Body of pancreas (tissue), 4 donors: ENCODE data around the gene TRAPPC5. TPM values are rescaled to one million over a fixed set of nuclear protein-coding genes. Genes with fewer than 3 reads are reported as not detected.
A peak's percentile ranks its signal among the peaks of the same experiment; 100 is the strongest.

Source experiments
- ATAC-seq: fragments of 150-250 bp; one replicate; pipeline ENCODE4 v1.9.1; 2016
- DNase-seq, 4 donors: peaks; one replicate each; pipeline ENCODE4 v3.0.0-alpha.2; 2019
- H3K27ac ChIP-seq, 4 donors: fragments of 200-600 bp; sonication (generic); 1 replicate in 3 of 4; 2 replicates in 1 of 4; pipeline versions ENCODE4 v1.5.1 to v1.6.1; 2016 to 2019; ENCODE audit warnings: mild to moderate bottlenecking in 1 of 4, mixed read lengths in 1 of 4, moderate library complexity in 1 of 4
- H3K27me3 ChIP-seq, 2 donors: fragments of 200-600 bp; sonication (generic); one replicate each; pipeline ENCODE4 v1.6.0; 2016; ENCODE audit warnings: mild to moderate bottlenecking in 1 of 2
- H3K36me3 ChIP-seq, 2 donors: fragments of 200-600 bp; sonication (generic); replicated peaks in 1 of 2; 2 replicates each; pipeline ENCODE4 v1.5.1; 2016; ENCODE audit warnings: low read depth in 2 of 2; ENCODE audit not compliant: insufficient read depth in 1 of 2
- H3K4me1 ChIP-seq: fragments of 200-600 bp; sonication (generic); one replicate; pipeline ENCODE4 v1.6.0; 2016
- H3K4me3 ChIP-seq, 2 donors: fragments of 200-600 bp; sonication (generic); 1 replicate in 1 of 2; 2 replicates in 1 of 2; pipeline ENCODE4 v1.5.1; 2016 to 2019
- H3K9me3 ChIP-seq, 3 donors: fragments of 200-600 bp; sonication (generic); 1 replicate in 2 of 3; 2 replicates in 1 of 3; pipeline ENCODE4 v1.5.1; 2016
- POLR2A ChIP-seq, 3 donors: fragments of 450-650 bp; IDR thresholded peaks; one replicate each; pipeline ENCODE4 v1.6.1; 2016; ENCODE audit warnings: antibody characterized with exemption in 3 of 3, mild to moderate bottlenecking in 2 of 3
- WGBS, 2 donors: methylation state at CpG; one replicate each; pipeline ENCODE4 v1.1.5; 2017; 5-methylcytosine and 5-hydroxymethylcytosine counted together
- intact Hi-C: fragments of 100-400 bp; cut with DNase I; formaldehyde crosslinking; loops from one replicate; pipeline ENCODE4 v1.15.1; 2023
- total RNA-seq, 2 donors: library from RNA; depleted of rRNA; stranded (reverse); fragments of >200 nt; gene quantifications; one replicate each; pipeline ENCODE4 v1.1.0, GENCODE V29; 2016
- TF ChIP-seq, protein P1 (sequence below), 7 experiments: fragments of 450-650 bp in 4 of 7; fragments of 200-600 bp in 3 of 7; sonication (generic) in 3 of 7; IDR thresholded peaks; one replicate each; pipeline ENCODE4 v1.5.1; 2016 to 2019; ENCODE audit warnings: antibody characterized with exemption in 7 of 7

Gene TRAPPC5
- total RNA-seq, 2 donors from 2014 or later = 10.9 to 18.7 TPM

DNA sequence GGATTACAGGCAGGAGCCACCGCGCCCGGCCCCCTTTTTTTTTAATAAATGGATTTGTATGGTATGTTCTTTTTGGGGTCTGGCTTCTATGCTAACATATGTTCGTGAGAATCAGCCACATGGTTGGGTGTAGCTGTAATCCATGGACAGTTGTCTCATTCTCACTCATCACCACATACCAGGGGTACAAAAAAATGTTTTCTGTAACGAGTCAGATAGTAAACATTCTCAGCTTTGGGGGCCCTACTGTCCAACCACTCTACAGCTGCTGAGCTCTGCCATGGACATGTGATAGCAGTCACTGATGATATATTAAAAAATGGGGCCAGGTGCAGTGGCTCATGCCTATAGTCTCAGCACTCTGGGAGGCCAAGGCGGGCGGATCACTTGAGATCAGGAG lies 16.9 kb upstream of the TRAPPC5 start:
- intact Hi-C loops = no loop called here
- Histone ChIP-seq H3K27me3 (no peaks in the 10 kb centered on the region), H3K9me3 (no peaks in the 10 kb centered on the region), H3K36me3 (no peaks in the 10 kb centered on the region), H3K27ac (no peak overlapping the region), H3K4me3 (no peak overlapping the region), H3K4me1 (no peaks in the 10 kb centered on the region)
- no peak for TF ChIP-seq POLR2A (IDR thresholded peaks at IDR 0.05)
- TF ChIP-seq, protein P1, sequence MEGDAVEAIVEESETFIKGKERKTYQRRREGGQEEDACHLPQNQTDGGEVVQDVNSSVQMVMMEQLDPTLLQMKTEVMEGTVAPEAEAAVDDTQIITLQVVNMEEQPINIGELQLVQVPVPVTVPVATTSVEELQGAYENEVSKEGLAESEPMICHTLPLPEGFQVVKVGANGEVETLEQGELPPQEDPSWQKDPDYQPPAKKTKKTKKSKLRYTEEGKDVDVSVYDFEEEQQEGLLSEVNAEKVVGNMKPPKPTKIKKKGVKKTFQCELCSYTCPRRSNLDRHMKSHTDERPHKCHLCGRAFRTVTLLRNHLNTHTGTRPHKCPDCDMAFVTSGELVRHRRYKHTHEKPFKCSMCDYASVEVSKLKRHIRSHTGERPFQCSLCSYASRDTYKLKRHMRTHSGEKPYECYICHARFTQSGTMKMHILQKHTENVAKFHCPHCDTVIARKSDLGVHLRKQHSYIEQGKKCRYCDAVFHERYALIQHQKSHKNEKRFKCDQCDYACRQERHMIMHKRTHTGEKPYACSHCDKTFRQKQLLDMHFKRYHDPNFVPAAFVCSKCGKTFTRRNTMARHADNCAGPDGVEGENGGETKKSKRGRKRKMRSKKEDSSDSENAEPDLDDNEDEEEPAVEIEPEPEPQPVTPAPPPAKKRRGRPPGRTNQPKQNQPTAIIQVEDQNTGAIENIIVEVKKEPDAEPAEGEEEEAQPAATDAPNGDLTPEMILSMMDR (IDR thresholded peaks at IDR 0.05) = no peak
- DNase-seq (no peak), ATAC-seq (no peak)
- WGBS, 2 donors = 51 to 71% methylated on average over 5 to 7 of the region's 7 CpGs

DNA sequence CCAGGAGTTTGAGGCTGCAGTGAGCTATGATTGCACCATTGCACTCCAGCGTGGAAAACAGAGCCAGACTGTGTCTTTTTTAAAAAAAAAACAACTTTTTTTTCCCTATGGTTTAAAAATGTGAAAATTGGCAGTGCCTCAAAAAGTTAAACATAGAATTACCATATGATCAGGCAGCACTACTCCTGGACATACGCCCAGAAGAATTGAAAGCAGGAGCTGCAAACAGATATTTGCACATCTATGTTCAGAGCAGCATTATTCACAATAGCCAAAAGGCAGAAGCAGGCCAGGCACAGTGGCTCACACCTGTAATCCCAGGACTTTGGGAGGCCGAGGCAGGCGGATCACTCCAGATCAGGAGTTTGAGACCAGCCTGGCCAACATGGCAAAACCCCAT lies 15.6 kb upstream of the TRAPPC5 start:
- Histone ChIP-seq H3K27ac (no peak overlapping the region), H3K27me3 (no peaks in the 10 kb centered on the region), H3K4me1 (no peaks in the 10 kb centered on the region), H3K4me3 (no peak overlapping the region), H3K9me3 (no peaks in the 10 kb centered on the region), H3K36me3 (no peaks in the 10 kb centered on the region)
- WGBS, 2 donors = 38 to 48% methylated on average over 4 of the region's 4 CpGs
- no peak for TF ChIP-seq POLR2A (IDR thresholded peaks at IDR 0.05)
- TF ChIP-seq, protein P1 (IDR thresholded peaks at IDR 0.05) = no peak
- intact Hi-C loops = no loop called here
- no peak for DNase-seq
- no peak for ATAC-seq

DNA sequence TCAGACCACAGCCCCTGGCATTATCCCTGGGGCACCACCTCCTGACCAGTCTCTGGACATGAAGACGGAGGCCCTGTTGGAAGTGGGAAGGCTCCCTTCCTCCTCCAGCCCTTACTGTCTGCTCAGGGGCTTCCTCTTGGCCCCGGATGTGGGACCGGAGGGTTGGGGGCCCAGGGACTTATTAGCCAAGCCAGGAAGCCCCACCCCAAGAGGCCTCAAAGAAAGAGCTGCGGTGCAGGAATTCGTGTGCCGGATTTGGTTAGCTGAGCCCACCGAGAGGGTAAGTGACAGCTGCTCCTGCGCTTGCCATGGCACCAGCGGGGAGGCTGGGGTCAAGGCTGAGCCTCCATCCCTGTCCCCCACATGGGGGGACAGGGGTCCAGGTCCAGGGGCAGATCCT lies 11.8 kb upstream of the TRAPPC5 start, which contains the start of gene RETN:
RETN (plus strand) TSS at position 208 of the 400 bp plus-strand sequence. CDS start 278 bp downstream, outside the sequence.
- intact Hi-C loops = no loop called here
- H3K36me3 ChIP-seq = no peaks in the 10 kb centered on the region
- H3K4me3 ChIP-seq = no peak within 1 kb of the TSS
- no peak within 1 kb of the TSS for H3K27ac ChIP-seq
- TF ChIP-seq, protein P1 (IDR thresholded peaks at IDR 0.05) = no peak
- no peak for TF ChIP-seq POLR2A (IDR thresholded peaks at IDR 0.05)
- no peaks in the 10 kb centered on the region for H3K9me3 ChIP-seq
- H3K4me1 ChIP-seq = no peaks in the 10 kb centered on the region
- DNase-seq (no peak), ATAC-seq (no peak)
- WGBS, 2 donors = 39 to 47% methylated on average over 5 to 9 of the region's 9 CpGs
- no peaks in the 10 kb centered on the region for H3K27me3 ChIP-seq

DNA sequence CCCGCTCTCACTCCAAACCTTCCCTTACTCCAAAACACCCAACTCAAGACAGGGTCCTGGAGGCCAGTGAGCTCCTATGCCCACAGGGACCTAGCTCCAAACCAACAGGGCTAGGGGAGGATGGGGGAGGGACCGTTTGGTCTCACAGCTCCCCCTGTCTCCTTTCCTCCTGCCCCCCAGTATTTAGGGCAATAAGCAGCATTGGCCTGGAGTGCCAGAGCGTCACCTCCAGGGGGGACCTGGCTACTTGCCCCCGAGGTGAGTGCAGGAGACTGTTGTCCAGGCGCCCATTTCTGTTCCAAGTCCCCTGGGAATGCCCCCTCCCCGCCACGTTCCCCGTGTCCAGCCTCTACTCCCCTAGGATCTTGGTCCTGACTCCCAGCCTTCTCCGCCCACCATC lies 11.0 kb upstream of the TRAPPC5 start:
- H3K9me3 ChIP-seq = no peaks in the 10 kb centered on the region
- TF ChIP-seq, protein P1 (IDR thresholded peaks at IDR 0.05) = no peak
- TF ChIP-seq POLR2A (IDR thresholded peaks at IDR 0.05) = no peak
- ATAC-seq (no peak), DNase-seq (no peak)
- intact Hi-C loops = no loop called here
- 18 to 24% methylated on average over 8 to 9 of the region's 9 CpGs for WGBS, 2 donors
- H3K4me1 ChIP-seq = no peaks in the 10 kb centered on the region
- no peak overlapping the region for H3K27ac ChIP-seq
- H3K4me3 ChIP-seq = no peak overlapping the region
- H3K27me3 ChIP-seq = no peaks in the 10 kb centered on the region
- no peaks in the 10 kb centered on the region for H3K36me3 ChIP-seq

DNA sequence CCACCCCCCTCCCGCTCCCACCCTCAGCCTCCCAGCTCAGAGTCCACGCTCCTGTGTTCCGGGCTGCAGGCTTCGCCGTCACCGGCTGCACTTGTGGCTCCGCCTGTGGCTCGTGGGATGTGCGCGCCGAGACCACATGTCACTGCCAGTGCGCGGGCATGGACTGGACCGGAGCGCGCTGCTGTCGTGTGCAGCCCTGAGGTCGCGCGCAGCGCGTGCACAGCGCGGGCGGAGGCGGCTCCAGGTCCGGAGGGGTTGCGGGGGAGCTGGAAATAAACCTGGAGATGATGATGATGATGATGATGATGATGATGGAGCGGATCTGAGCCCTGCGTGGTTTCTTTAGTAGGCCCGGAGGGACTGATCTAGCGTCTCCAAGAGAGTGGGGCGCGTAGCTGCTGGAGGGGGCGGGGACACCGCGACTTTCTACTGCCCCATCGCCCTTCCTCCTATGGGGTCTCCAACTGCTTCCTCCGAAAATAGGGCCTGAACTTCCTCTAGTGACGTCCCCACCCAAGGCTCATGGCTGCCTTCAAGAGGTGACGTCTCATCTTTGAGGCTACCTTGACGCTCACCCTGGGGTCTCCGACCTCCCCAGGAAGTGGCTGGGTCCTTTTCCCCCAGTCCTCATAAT lies 10.4 kb upstream of the TRAPPC5 start:
- intact Hi-C loops = no loop called here
- Histone ChIP-seq H3K4me1 (no peaks in the 10 kb centered on the region), H3K9me3 (no peaks in the 10 kb centered on the region), H3K36me3 (no peaks in the 10 kb centered on the region), H3K27ac (no peak overlapping the region), H3K27me3 (no peaks in the 10 kb centered on the region), H3K4me3 (no peak overlapping the region)
- peak; percentile 9 for ATAC-seq
- WGBS, 2 donors = 0 to 1% methylated on average over 3 to 42 of the region's 43 CpGs
- TF ChIP-seq, protein P1 (IDR thresholded peaks at IDR 0.05) = no peak
- no peak for TF ChIP-seq POLR2A (IDR thresholded peaks at IDR 0.05)
- DNase-seq = no peak
